ENCODE results near the gene E2F7.

Gene E2F7

DNA sequence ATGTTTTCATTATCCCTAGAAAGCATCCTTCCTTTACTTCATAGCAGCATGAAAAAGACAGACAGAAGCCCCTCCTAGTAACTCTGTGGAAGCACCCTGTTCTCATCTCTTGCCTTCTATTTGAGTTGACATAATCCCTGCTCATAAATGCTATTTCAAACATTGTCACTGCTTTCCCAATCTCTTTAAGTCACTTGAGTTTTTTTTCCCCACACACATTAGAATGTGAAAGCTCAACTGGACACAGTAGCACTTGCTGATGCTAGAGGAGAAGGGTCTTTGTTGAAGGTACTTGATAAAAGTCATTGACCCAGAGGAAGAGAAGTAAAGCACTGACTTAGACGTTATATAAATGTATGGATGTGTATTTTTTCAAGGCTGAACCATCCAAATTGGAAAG lies 3.0 kb downstream of the E2F7 start:
- DNase-seq = no peak

DNA sequence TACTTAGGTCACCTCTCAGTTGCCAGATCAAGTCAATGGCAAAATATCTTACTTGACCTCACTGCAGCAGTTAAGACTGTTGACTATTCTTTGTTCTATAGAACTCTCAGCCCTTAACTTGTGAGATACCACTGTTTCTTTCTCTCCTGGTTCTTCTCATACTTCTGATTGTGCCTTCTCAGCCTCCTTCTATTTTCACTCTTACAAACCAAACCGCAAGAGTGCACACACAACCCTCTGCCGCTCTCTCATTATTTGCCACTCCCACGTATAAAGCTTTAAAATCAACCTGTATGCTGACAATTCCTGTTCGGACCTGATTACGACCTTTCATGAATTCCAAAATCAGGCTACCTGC lies 4.5 kb downstream of the E2F7 start:
- DNase-seq = no peak

GRCh38 chr12:77060136-77060882 lies 5.1 kb downstream of the E2F7 start:
- DNase-seq = peak; percentile 88 to 94

DNA sequence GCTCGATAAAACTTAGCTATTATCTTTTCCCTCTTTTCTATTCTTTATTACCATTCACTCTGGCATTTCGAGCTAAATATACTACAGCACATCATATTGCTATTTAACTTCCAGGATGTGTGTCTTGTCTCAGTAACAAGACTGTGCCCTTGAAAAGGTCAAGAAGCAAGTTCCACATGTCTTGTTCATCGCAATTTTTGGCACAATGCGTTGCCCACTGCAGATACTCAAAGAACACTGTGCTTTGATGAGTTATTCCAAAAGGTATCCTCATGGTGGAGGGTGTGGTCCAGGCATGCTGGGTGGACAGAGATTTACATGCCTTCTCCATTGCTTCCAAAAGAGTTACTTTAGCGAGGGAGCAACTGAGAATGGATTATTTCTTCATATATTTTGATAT lies 6.6 kb downstream of the E2F7 start:
- DNase-seq = no peak

GRCh38 chr12:77054851-77055250 lies 10.5 kb downstream of the E2F7 start:
- DNase-seq = no peak

DNA sequence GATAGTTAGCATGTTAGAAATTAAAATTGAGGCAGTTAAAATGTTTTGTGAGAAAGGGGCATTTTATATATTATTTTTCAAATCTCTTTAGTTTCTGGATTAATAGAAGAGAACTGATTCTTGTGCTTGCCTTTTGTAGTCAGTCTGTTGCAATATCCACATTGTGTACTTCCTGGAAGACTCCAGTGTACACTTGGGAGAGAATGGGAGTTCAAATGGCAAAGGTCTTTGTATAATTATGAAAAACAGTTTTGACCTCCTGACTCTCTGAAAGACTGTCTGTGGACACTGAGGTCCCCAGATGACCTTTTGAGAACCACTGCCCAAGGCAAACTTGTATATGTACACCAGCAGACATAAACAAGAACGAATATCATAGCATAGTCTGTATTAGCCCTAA lies 12.1 kb downstream of the E2F7 start:
- DNase-seq = no peak

GRCh38 chr12:77049767-77050353 lies 15.5 kb downstream of the E2F7 start:
- DNase-seq = peak; percentile 79 to 88

DNA sequence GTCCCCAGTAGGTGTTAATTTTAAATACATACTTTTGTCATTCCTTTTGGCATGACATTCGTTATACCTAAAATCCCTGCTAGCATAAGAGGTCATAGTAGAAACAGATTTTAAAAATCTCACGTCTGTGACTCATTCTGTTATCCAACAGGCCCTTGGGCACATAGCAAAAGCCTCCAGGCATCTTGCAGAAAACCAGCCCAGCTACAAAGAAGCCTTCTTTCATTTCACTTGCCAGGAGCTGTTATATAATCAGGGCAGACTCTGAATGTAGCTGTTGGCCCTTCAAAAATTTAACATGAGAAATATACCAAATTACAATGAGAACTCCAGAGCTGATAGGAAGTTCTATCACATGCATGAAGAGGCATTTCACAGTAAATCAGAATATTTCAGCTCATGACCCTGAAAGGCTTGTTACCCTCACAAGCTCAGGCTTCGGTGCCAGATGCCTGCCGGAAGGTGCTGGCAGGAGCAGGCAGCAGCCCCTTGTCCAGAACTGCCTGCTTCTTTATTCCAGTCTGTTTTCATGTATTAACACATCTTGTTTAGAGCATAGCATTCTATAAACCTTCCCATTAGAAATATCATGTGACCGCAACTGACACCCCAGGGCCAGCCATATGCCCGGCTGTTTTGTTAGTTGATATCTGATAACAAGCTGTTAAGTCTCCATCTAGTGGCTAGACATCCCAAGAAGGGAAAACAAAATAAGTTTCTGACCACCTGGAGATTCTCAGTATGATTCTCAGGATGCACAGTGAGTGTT lies 17.8 kb downstream of the E2F7 start:
- DNase-seq = peak in 1 of 2 experiments; percentile 9

GRCh38 chr12:77046468-77046867 lies 18.9 kb downstream of the E2F7 start:
- no peak for DNase-seq

DNA sequence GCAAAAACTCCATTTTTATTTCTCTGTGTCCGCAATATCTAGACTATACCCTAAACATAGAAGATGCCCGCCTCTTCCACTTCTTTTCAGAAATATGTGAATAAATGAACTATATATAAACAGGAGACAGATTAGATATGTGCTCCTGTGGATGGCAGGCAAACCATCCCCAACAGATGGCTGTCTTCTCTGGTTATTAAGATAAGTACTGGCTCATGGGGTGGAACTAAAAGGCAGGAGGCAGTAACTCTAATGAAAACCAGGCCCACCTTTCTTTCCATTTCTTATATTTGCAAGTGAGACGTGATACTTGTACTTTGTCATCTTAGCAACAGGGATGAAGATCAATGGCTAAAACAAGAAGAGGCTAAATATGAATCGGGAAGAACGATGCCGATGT lies 20.2 kb downstream of the E2F7 start:
- no peak for DNase-seq

- DNase-seq = no peak
These were observed 20.6 kb downstream of the E2F7 start for GRCh38 chr12:77044721-77045120.

GRCh38 chr12:77042833-77043232 lies 22.5 kb downstream of the E2F7 start:
- DNase-seq = no peak

DNA sequence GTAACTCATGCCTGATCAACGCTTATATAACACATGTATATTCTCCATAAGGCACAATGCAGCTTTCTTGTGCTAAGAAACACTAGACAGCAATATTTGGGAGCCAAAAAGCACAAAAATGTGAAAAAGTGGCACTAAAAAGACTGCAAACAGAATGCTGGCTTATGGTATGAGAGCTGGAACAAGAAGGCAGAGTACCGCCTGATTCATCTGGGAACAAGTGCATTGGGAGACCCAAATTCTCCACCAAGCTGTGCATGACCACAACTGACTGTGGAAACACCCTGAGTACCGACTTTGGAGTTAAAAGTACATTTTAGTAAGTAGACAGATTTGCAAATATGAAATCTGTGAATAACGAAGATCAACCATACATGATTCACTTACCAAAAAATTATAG lies 25.1 kb downstream of the E2F7 start:
- no peak for DNase-seq

GRCh38 chr12:77035226-77035625 lies 30.1 kb downstream of the E2F7 start:
- DNase-seq = no peak

DNA sequence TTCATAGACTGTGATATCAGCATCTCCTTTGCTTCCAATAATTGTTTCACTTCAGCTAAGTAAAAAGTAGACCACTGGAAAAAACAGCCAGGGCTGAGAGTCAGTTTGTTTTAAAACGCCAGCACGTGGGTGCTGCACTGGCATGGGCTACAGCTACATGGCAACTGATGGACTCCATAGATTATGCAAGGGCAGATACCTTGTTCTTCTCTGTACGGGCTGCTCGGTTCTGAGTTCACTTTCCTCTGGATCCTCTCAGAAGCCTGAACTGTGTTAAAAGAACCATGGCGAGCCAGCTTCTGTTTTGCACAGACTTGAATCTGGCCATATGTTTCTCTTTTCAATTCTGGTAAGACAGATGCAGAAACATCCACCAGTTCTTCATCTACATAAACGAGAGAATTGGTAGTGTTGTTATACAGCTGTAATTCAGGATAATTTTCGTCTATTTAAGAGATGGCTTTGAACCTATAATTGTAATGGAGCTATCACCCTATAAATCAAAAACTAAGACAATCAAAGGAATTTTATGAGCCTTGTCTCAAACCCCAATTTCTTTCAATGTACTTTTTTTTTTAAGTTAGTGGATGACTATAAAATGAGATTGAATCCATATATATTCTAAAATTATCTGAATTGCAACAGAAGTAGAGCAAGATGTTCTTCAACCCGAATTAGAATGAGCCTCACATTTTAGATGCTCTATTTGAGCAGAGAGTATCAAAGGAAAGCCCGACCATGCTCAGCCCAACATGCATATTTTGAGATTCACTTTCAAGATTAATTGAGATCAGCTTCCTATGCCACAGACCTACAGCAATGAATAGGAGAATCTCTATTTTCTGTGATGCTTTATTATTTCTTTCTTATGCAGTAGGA lies 31.5 kb downstream of the E2F7 start:
- DNase-seq = no peak

DNA sequence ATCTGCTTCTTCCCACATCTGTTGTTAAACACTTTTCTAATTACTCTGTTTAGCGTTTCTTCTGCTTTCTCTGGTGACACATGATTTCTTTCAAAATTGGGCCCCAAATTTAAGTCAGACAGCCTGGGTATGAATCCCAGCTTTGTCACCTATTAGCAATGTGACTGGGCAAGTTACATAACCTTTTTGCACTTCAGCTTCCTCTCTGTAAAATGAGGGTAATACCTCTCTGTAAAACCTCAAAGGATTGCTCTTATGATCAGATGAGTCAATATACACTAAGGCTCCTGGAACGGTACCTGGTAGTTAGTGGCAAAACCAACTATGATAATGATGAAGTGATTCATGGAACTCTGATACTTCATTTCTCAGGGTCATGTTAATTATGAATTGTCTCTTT lies 33.0 kb downstream of the E2F7 start:
- DNase-seq = no peak

DNA sequence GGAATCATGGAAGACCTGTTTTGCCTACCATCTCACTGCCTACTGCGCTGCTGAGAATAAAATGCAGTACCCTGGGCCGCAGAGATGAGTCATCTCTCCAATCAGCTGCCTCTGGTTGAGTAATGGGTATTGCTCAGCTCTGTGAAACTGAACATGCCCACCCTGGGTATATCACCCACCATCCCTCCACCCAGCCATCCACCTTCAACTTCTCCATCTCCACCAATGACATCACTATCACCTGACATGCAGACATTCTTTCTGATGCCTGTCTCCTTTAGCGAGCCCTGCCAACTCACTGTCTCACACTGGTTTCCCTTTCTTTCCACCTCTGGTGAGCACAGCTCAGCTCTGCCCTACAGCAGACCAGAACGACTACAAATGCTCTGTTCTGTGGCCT lies 33.6 kb downstream of the E2F7 start:
- no peak for DNase-seq

- DNase-seq = no peak
These were observed 39.5 kb downstream of the E2F7 start for GRCh38 chr12:77025782-77026314.

GRCh38 chr12:77023501-77023900 lies 41.9 kb downstream of the E2F7 start:
- no peak for DNase-seq

DNA sequence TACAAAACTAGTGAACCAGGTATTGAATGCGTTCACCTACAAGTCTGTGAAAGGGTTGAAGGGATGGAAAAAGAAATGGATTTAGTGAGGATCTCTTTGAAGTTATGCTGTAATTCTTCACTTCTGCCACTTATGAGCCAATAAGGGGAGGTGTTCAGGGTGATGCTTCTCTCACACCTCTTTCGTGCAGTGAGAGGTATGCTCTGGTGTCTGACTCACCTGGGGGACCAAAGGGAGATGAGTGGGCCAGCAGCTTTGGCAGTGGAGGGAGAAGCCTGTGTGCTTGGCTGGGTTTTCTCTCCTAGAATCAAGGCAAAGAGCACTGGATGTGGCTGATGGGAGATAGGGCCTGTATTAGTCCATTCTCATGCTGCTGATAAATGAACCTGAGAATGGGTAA lies 45.4 kb downstream of the E2F7 start:
- no peak for DNase-seq

- DNase-seq = no peak
These were observed 48.8 kb downstream of the E2F7 start for GRCh38 chr12:77016606-77017005.

GRCh38 chr12:77013091-77013490 lies 52.3 kb downstream of the E2F7 start:
- no peak for DNase-seq

All from Kasumi-1 (cell line).